HEK293T (cell line): ENCODE measurements around the gene RHBDD1.

Experiments
- ARNT ChIP-seq: fragments of 450-650 bp; IDR thresholded peaks from 2 replicates; pipeline ENCODE4 v1.6.1; 2017; ENCODE audit warnings: mild to moderate bottlenecking
- ELF4 ChIP-seq: fragments of 450-650 bp; IDR thresholded peaks from 2 replicates; pipeline ENCODE4 v1.6.1; 2017; ENCODE audit warnings: antibody characterized with exemption
- FOXK2 ChIP-seq: fragments of 450-650 bp; IDR thresholded peaks from 2 replicates; pipeline ENCODE4 v1.6.1; 2016; ENCODE audit warnings: mild to moderate bottlenecking

- no peak for TF ChIP-seq ARNT
- no peak for TF ChIP-seq ELF4
- TF ChIP-seq FOXK2 = no peak
These were observed 74.0 kb downstream of the RHBDD1 start for GRCh38 chr2:226909836-226910235.
